Activated T-helper 2 cell treated with anti-CD3 and anti-CD28 coated beads, Interferon-gamma antibody, Interleukin-2, Interleukin-4, amounts not matched to agents 10 μg/mL and 5 μg/mL and 100 μg/mL, durations not matched to agents 14 hours and 24 hours and 36 hours (primary cell): ENCODE data around the gene GLRX. TPM values are rescaled to one million over a fixed set of nuclear protein-coding genes. Genes with fewer than 3 reads are reported as not detected.

Experiments used
- DNase-seq: peaks from one replicate; pipeline ENCODE4 v3.0.0; 2021; ENCODE audit warnings: low spot score
- H3K27ac Mint-ChIP-seq: one replicate; pipeline ENCODE4 v1.8.0; 2021; ENCODE audit warnings: mixed read lengths
- H3K27me3 Mint-ChIP-seq: one replicate; pipeline ENCODE4 v1.8.0; 2021; ENCODE audit warnings: low read depth, mixed read lengths
- H3K36me3 Mint-ChIP-seq: one replicate; pipeline ENCODE4 v1.8.0; 2021; ENCODE audit warnings: low read depth, mixed read lengths
- H3K4me1 Mint-ChIP-seq: one replicate; pipeline ENCODE4 v1.8.0; 2021; ENCODE audit warnings: low read depth, mixed read lengths
- H3K4me3 Mint-ChIP-seq: one replicate; pipeline ENCODE4 v1.8.0; 2021; ENCODE audit warnings: low read depth, mild to moderate bottlenecking, moderate library complexity, mixed read lengths
- H3K9me3 Mint-ChIP-seq: one replicate; pipeline ENCODE4 v1.8.0; 2021; ENCODE audit warnings: mixed read lengths
- intact Hi-C: fragments of 100-400 bp; cut with micrococcal nuclease; formaldehyde crosslinking; loops from one replicate; pipeline ENCODE4 v1.15.1; 2023
- total RNA-seq: library from RNA; stranded (reverse); gene quantifications from 2 replicates; pipeline ENCODE4 v1.2.3, GENCODE V29; 2022

Gene GLRX
- total RNA-seq, 1 donor from 2014 or later: 18.5 TPM

DNA sequence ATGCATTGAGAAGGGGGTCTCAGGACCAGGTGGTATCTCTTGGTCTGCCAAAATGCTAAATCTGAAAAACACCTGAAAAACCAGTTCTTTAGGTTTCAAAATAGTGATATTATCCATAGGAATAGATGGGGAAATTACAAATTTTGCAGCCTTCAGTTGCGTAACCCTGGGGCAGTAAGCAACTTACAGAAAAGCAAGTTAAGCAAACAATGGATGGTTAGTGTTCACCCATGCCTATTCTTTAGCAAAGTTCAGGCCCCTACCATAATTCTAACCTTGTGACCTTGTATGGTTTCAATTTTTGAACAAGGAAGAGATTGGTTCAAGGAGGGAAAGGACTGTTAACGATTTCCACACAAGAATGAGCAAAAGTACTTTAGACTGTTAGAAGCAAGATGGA, 24.5 kb downstream of the GLRX start:
- DNase-seq: no peak
- no peak overlapping the region for H3K27ac Mint-ChIP-seq
- peaks cover 2% of the 10 kb centered on the region for H3K4me1 Mint-ChIP-seq
- H3K4me3 Mint-ChIP-seq: no peak overlapping the region
- intact Hi-C loops: no loop called here
- peaks cover 2% of the 10 kb centered on the region for H3K27me3 Mint-ChIP-seq
- H3K36me3 Mint-ChIP-seq: no peaks in the 10 kb centered on the region
- no peaks in the 10 kb centered on the region for H3K9me3 Mint-ChIP-seq

GRCh38 chr5:95797301-95797700, 25.2 kb downstream of the GLRX start:
- no peak overlapping the region for H3K4me3 Mint-ChIP-seq
- DNase-seq: no peak
- H3K27ac Mint-ChIP-seq: no peak overlapping the region
- H3K4me1 Mint-ChIP-seq: peaks cover 2% of the 10 kb centered on the region
- peaks cover 2% of the 10 kb centered on the region for H3K27me3 Mint-ChIP-seq
- no peaks in the 10 kb centered on the region for H3K36me3 Mint-ChIP-seq
- intact Hi-C loops: no loop called here
- H3K9me3 Mint-ChIP-seq: no peaks in the 10 kb centered on the region

GRCh38 chr5:95794070-95794516, 28.4 kb downstream of the GLRX start:
- peaks cover 2% of the 10 kb centered on the region for H3K4me1 Mint-ChIP-seq
- H3K9me3 Mint-ChIP-seq: no peaks in the 10 kb centered on the region
- no peaks in the 10 kb centered on the region for H3K36me3 Mint-ChIP-seq
- peaks cover 5% of the 10 kb centered on the region for H3K27me3 Mint-ChIP-seq
- no peak overlapping the region for H3K27ac Mint-ChIP-seq
- intact Hi-C loops: no loop called here
- H3K4me3 Mint-ChIP-seq: no peak overlapping the region
- no peak for DNase-seq

DNA sequence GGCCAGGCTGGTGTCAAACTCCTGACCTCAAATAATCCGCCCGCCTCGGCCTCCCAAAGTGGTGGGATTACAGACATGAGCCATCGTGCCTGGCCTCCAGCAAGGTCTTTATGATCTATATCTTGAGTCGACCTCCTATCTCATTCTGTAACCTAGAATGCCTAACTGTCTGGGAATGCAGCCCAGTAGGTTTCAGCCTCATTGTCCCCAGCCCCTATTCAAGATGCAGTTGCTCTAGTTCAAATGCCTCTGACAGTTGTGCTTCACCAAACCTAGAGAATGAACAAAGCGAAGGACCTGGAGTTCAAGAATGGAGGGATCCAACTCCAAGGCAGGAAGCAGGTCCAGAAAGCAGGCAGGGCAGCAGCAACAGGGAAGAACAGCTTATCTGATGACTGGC, 30.8 kb downstream of the GLRX start:
- no peak overlapping the region for H3K4me3 Mint-ChIP-seq
- peaks cover 4% of the 10 kb centered on the region for H3K27me3 Mint-ChIP-seq
- no peak for DNase-seq
- H3K36me3 Mint-ChIP-seq: no peaks in the 10 kb centered on the region
- H3K4me1 Mint-ChIP-seq: peaks cover 2% of the 10 kb centered on the region
- no peaks in the 10 kb centered on the region for H3K9me3 Mint-ChIP-seq
- intact Hi-C loops: no loop called here
- no peak overlapping the region for H3K27ac Mint-ChIP-seq

DNA sequence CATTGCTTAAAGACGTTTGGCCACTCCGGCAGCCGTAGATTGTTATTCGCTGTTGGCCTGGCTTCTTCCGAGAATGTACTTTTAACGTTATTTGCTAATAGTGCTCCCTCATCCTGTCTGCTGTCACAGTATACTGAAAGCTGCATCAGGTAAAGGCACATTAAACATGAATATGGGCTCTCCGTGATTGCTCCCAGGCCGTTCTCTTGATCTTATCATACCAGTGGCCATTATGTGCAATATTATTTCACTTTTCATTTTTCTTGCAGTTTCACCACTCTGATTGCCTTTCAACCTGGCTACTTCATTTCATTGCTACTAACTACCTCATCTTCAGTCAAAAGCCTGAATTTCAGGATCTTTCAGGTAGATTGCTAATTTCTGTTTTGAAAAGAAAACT, 34.0 kb downstream of the GLRX start:
- H3K27ac Mint-ChIP-seq: no peak overlapping the region
- intact Hi-C loops: no loop called here
- H3K27me3 Mint-ChIP-seq: peaks cover 11% of the 10 kb centered on the region
- H3K4me3 Mint-ChIP-seq: no peak overlapping the region
- DNase-seq: no peak
- H3K9me3 Mint-ChIP-seq: no peaks in the 10 kb centered on the region
- H3K4me1 Mint-ChIP-seq: peaks cover 3% of the 10 kb centered on the region
- no peaks in the 10 kb centered on the region for H3K36me3 Mint-ChIP-seq

DNA sequence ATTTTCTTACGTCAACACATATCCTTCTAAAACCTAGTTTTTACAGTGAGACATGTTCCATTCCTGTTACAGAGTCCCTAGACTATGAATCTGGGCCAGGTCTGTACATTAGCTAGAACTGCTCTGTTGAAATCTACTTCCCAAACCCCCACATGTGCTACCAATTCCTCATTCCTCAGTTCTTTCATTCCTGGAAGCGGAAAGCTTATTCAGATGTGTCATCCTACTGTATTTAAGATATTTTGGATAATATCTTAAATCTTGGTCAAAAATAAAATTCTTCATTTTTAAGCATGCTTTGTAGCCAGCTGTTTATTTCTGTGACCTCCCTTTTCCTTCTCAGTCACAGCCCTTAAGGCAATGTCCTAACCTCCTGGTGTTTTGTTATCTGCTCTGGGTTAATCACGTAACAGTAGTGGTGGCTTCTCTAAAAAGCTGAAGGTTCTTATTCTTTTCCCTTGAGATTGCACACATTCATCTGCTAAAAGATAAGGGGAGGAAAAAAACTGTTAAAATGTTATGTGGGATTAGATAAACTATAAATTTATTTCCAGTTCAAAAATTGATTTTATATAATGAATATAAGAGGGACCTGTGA, 35.6 kb downstream of the GLRX start:
- H3K27ac Mint-ChIP-seq: no peak overlapping the region
- peaks cover 2% of the 10 kb centered on the region for H3K4me1 Mint-ChIP-seq
- no peaks in the 10 kb centered on the region for H3K9me3 Mint-ChIP-seq
- H3K27me3 Mint-ChIP-seq: peaks cover 11% of the 10 kb centered on the region
- no peak for DNase-seq
- H3K36me3 Mint-ChIP-seq: no peaks in the 10 kb centered on the region
- intact Hi-C loops: no loop called here
- no peak overlapping the region for H3K4me3 Mint-ChIP-seq

- H3K4me1 Mint-ChIP-seq: peaks cover 8% of the 10 kb centered on the region
- no peak for DNase-seq
- H3K4me3 Mint-ChIP-seq: no peak overlapping the region
- peaks cover 8% of the 10 kb centered on the region for H3K27me3 Mint-ChIP-seq
- intact Hi-C loops: no loop called here
- H3K27ac Mint-ChIP-seq: no peak overlapping the region
- no peaks in the 10 kb centered on the region for H3K36me3 Mint-ChIP-seq
- H3K9me3 Mint-ChIP-seq: no peaks in the 10 kb centered on the region
Measured at GRCh38 chr5:95784514-95785302, 37.8 kb downstream of the GLRX start.

DNA sequence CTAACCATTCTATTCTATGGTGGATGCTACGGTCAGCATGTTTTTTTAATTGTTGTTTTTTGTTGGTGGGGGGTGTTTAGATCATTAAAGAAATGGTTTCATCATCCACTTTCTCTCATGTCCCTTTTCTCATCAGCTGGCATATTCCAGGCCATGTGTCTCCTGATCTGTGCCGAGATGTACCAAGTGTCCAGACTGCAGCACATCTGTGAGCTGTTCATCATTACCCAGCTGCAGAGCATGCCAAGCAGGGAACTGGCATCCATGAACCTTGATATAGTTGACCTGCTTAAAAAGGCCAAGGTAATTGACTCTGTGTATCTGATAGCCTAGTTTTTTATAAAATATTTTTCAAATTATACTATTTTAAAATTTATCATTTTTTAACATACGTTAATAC, 38.9 kb downstream of the GLRX start:
- peaks cover 8% of the 10 kb centered on the region for H3K27me3 Mint-ChIP-seq
- no peak overlapping the region for H3K27ac Mint-ChIP-seq
- no peak overlapping the region for H3K4me3 Mint-ChIP-seq
- peaks cover 18% of the 10 kb centered on the region for H3K4me1 Mint-ChIP-seq
- intact Hi-C loops: no loop called here
- no peak for DNase-seq
- no peaks in the 10 kb centered on the region for H3K36me3 Mint-ChIP-seq
- H3K9me3 Mint-ChIP-seq: no peaks in the 10 kb centered on the region

GRCh38 chr5:95782181-95782580, 40.3 kb downstream of the GLRX start:
- no peak overlapping the region for H3K4me3 Mint-ChIP-seq
- H3K27me3 Mint-ChIP-seq: peaks cover 10% of the 10 kb centered on the region
- H3K4me1 Mint-ChIP-seq: peaks cover 19% of the 10 kb centered on the region
- H3K36me3 Mint-ChIP-seq: no peaks in the 10 kb centered on the region
- intact Hi-C loops: no loop called here
- no peak overlapping the region for H3K27ac Mint-ChIP-seq
- no peak for DNase-seq
- H3K9me3 Mint-ChIP-seq: no peaks in the 10 kb centered on the region

DNA sequence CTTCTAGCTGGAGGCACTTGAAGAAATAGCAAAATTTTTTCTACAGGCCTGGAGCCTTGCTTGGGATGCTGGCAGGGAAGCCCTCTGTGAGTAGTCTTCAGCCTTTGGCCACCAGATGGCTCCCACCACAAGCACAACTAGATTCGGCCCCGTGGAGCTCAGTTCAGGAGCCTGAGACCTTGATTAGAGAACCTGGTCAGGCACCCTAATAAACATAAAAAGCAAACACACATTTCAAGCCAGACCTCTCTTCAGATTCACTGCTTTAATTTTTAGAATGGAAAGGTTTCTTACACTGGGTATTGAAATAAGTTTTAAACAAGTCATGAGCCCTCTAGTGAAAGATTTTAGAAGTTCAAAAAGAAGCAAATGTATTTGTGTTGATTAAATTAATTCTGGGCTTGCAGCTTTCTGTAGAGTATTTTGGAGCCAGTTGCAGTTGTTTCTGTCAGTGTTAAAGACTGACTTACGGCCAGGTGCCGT, 41.4 kb downstream of the GLRX start:
- no peaks in the 10 kb centered on the region for H3K9me3 Mint-ChIP-seq
- peak; percentile 52 for DNase-seq
- peaks cover 19% of the 10 kb centered on the region for H3K4me1 Mint-ChIP-seq
- peaks cover 7% of the 10 kb centered on the region for H3K27me3 Mint-ChIP-seq
- no peaks in the 10 kb centered on the region for H3K36me3 Mint-ChIP-seq
- peak overlapping the region; percentile 41 for H3K4me3 Mint-ChIP-seq
- intact Hi-C loops: loop anchor here (1.0 to 2.0 kb wide), 3 partner anchors 66 to 136 kb away; no protein-coding TSS in a partner anchor
- no peak overlapping the region for H3K27ac Mint-ChIP-seq

DNA sequence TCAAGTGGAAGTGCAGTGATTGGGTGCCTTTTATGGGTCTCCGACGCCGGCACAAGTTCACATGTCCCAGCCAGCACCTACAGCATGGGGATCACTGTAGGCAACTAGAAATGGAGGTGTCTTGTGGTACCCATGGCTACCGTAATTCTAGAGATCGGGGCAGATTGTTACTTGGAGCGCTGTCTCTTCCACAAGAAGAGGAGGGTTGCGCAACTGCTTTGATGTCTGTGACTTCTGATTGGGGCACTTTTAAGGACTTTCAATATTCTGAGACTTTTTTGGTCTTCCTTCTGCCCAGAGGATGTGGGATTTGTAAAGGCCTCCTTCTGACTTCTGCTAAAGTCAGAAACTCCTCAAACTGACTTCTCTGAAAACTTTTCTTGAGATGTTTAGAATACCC, 41.9 kb downstream of the GLRX start:
- Mint-ChIP-seq H3K4me3 (no peak overlapping the region), H3K4me1 (peaks cover 17% of the 10 kb centered on the region), H3K36me3 (no peaks in the 10 kb centered on the region), H3K9me3 (no peaks in the 10 kb centered on the region), H3K27me3 (peaks cover 3% of the 10 kb centered on the region), H3K27ac (no peak overlapping the region)
- DNase-seq: no peak
- intact Hi-C loops: loop anchor here (2.0 kb wide), 2 partner anchors 116 to 136 kb away; no protein-coding TSS in a partner anchor

- Mint-ChIP-seq H3K4me1 (peaks cover 17% of the 10 kb centered on the region), H3K27ac (no peak overlapping the region), H3K9me3 (no peaks in the 10 kb centered on the region), H3K27me3 (peaks cover 1% of the 10 kb centered on the region), H3K36me3 (no peaks in the 10 kb centered on the region), H3K4me3 (no peak overlapping the region)
- DNase-seq: no peak
- intact Hi-C loops: loop anchor here (2.0 kb wide), 2 partner anchors 115 to 135 kb away; no protein-coding TSS in a partner anchor
Measured at GRCh38 chr5:95779611-95780010, 42.9 kb downstream of the GLRX start.

DNA sequence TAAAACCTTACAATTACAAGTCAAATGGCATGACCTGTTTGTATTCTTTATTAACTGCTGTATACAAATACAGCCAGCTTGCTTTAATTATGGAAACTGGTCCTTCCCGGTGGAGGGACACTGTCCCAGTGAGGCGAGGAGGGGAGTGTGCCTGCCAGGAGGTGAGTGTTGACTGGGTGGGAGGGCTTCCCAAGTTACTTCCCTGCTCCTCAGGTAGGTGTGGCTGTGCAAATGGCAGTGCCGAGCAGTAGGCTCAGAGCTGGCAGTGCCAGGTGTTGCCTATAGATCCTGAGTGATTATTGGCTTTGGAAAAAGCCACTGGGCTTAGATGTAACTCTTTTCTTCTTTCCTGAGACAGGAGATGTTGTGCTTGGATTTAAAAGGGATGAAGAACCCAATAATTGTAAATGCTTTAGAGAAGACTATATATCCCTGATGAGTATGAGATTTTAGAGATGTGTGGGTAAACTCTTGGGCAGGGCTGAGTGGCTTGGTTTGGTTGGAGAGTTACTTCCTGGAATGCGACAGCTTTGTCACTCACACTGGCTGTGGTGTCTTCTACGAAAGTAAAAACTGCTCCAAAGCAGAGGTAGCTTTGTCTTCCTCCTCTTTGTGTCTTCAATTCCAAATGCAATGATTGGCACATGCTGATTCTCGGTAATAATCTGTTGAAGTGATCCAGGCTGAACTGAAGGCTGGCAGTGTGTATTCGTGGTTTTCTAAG, 43.7 kb downstream of the GLRX start:
- Mint-ChIP-seq H3K4me3 (no peak overlapping the region), H3K36me3 (no peaks in the 10 kb centered on the region), H3K4me1 (peaks cover 18% of the 10 kb centered on the region), H3K27me3 (peaks cover 2% of the 10 kb centered on the region), H3K9me3 (no peaks in the 10 kb centered on the region), H3K27ac (no peak overlapping the region)
- intact Hi-C loops: no loop called here
- no peak for DNase-seq
